Measurements from ENCODE around the gene TYW1B.
"Not testable (repeated sequence)": the region's sequence is repeated elsewhere in the genome, so short reads cannot be mapped to it uniquely, and the experiment has no call there.

DNA sequence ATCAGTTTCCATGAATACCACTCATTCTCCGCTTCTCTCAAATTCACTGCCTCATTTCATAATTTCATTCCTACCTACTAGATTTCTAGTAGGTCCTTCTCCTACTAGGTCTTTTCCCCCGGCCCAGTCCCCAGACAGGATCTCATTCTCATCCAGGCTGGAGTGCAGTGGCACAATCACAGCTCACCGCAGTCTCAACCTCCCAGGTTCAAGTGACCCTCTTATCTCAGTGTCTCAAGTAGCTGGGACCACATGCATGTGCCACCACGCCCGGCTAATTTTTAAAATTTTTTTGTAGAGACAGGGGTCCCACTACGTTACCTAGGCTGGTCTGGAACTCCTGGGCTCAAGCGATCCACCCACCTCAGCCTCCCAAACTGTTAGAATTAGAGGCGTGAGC lies 132.5 kb downstream of the TYW1B start:
- TF ChIP-seq, protein P1, sequence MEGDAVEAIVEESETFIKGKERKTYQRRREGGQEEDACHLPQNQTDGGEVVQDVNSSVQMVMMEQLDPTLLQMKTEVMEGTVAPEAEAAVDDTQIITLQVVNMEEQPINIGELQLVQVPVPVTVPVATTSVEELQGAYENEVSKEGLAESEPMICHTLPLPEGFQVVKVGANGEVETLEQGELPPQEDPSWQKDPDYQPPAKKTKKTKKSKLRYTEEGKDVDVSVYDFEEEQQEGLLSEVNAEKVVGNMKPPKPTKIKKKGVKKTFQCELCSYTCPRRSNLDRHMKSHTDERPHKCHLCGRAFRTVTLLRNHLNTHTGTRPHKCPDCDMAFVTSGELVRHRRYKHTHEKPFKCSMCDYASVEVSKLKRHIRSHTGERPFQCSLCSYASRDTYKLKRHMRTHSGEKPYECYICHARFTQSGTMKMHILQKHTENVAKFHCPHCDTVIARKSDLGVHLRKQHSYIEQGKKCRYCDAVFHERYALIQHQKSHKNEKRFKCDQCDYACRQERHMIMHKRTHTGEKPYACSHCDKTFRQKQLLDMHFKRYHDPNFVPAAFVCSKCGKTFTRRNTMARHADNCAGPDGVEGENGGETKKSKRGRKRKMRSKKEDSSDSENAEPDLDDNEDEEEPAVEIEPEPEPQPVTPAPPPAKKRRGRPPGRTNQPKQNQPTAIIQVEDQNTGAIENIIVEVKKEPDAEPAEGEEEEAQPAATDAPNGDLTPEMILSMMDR (IDR thresholded peaks at IDR 0.05; ENCODE audit: low read depth, low read length, missing input control), result not testable (repeated sequence)
- not testable (repeated sequence) for TF ChIP-seq JUND (IDR thresholded peaks at IDR 0.05); GABPA (IDR thresholded peaks at IDR 0.05 in 1 of 2, conservative IDR thresholded peaks at IDR 0.05 in 1 of 2); TAF1 (conservative IDR thresholded peaks at IDR 0.05); MAX (IDR thresholded peaks at IDR 0.05); FOXA2 (IDR thresholded peaks at IDR 0.05); SP1 (IDR thresholded peaks at IDR 0.05)
- TF ChIP-seq, protein P2, sequence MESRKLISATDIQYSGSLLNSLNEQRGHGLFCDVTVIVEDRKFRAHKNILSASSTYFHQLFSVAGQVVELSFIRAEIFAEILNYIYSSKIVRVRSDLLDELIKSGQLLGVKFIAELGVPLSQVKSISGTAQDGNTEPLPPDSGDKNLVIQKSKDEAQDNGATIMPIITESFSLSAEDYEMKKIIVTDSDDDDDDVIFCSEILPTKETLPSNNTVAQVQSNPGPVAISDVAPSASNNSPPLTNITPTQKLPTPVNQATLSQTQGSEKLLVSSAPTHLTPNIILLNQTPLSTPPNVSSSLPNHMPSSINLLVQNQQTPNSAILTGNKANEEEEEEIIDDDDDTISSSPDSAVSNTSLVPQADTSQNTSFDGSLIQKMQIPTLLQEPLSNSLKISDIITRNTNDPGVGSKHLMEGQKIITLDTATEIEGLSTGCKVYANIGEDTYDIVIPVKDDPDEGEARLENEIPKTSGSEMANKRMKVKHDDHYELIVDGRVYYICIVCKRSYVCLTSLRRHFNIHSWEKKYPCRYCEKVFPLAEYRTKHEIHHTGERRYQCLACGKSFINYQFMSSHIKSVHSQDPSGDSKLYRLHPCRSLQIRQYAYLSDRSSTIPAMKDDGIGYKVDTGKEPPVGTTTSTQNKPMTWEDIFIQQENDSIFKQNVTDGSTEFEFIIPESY (IDR thresholded peaks at IDR 0.05), result not testable (repeated sequence)
